Astrocyte (in vitro differentiated cells and primary cell): ENCODE measurements around the gene PACC1.

Source experiments
- CTCF ChIP-seq: IDR thresholded peaks from 2 replicates; pipeline ENCODE4 v1.5.1; 2011; ENCODE audit warnings: low read depth, mild to moderate bottlenecking, inconsistent platforms, low read length, moderate library complexity; ENCODE audit not compliant: insufficient read depth
- EZH2 ChIP-seq: IDR thresholded peaks from 2 replicates; pipeline ENCODE4 v1.6.1; 2012; ENCODE audit warnings: mild to moderate bottlenecking, low read length, inconsistent platforms; ENCODE audit not compliant: insufficient read depth

- TF ChIP-seq CTCF (no peak), EZH2 (no peak)
These were observed 17.0 kb upstream of the PACC1 start for GRCh38 chr1:212431644-212432043.
